ENCODE data around the gene DRAP1.

- TF ChIP-seq, protein P1, sequence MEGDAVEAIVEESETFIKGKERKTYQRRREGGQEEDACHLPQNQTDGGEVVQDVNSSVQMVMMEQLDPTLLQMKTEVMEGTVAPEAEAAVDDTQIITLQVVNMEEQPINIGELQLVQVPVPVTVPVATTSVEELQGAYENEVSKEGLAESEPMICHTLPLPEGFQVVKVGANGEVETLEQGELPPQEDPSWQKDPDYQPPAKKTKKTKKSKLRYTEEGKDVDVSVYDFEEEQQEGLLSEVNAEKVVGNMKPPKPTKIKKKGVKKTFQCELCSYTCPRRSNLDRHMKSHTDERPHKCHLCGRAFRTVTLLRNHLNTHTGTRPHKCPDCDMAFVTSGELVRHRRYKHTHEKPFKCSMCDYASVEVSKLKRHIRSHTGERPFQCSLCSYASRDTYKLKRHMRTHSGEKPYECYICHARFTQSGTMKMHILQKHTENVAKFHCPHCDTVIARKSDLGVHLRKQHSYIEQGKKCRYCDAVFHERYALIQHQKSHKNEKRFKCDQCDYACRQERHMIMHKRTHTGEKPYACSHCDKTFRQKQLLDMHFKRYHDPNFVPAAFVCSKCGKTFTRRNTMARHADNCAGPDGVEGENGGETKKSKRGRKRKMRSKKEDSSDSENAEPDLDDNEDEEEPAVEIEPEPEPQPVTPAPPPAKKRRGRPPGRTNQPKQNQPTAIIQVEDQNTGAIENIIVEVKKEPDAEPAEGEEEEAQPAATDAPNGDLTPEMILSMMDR (IDR thresholded peaks at IDR 0.05), result no peak
- TF ChIP-seq POLR2A (IDR thresholded peaks at IDR 0.05), result no peak
These were observed 22.6 kb downstream of the DRAP1 start for GRCh38 chr11:65941720-65942310.
